Kidney (tissue), 14 donors: ENCODE measurements around the gene ME1. TPM values are rescaled to one million over a fixed set of nuclear protein-coding genes. Genes with fewer than 3 reads are reported as not detected.
A peak's percentile ranks its signal among the peaks of the same experiment; 100 is the strongest.
"Not testable (repeated sequence)": the region's sequence is repeated elsewhere in the genome, so short reads cannot be mapped to it uniquely, and the experiment has no call there.

Source experiments
- DNase-seq, 5 donors: peaks; one replicate each; pipeline ENCODE4 v3.0.0-alpha.2; 2013 to 2020
- FAIRE-seq: peaks from 2 replicates; lab custom pipeline; 2012; peaks lifted over from hg19 to GRCh38; lab: Jason Lieb, UNC
- H3K27ac ChIP-seq, 2 donors: one replicate each; pipeline ENCODE4 v1.7.0; 2013; ENCODE audit warnings: low read depth in 2 of 2, low read length in 2 of 2, inconsistent platforms in 1 of 2
- H3K27me3 ChIP-seq: one replicate; pipeline ENCODE4 v1.7.1; 2013; ENCODE audit warnings: low read length, inconsistent platforms; ENCODE audit not compliant: control insufficient read depth, insufficient read depth
- H3K36me3 ChIP-seq, 3 donors: one replicate each; pipeline versions ENCODE4 v1.7.0 to v1.7.1; 2013; ENCODE audit warnings: low read length in 3 of 3, control low read depth in 1 of 3, inconsistent platforms in 1 of 3; ENCODE audit not compliant: insufficient read depth in 3 of 3, control insufficient read depth in 2 of 3
- H3K4me1 ChIP-seq, 3 donors: one replicate each; pipeline versions ENCODE4 v1.7.0 to v1.7.1; 2013; ENCODE audit warnings: low read length in 3 of 3, inconsistent platforms in 1 of 3, low read depth in 1 of 3; ENCODE audit not compliant: control insufficient read depth in 2 of 3, insufficient read depth in 2 of 3
- H3K4me3 ChIP-seq, 3 donors: one replicate each; pipeline versions ENCODE4 v1.7.0 to v1.8.1; 2013; ENCODE audit warnings: low read length in 3 of 3, control low read depth in 1 of 3, inconsistent platforms in 1 of 3
- H3K9ac ChIP-seq, 3 donors: one replicate each; pipeline versions ENCODE4 v1.7.0 to v1.7.1; 2013; ENCODE audit warnings: low read length in 3 of 3, control low read depth in 1 of 3, inconsistent platforms in 1 of 3
- H3K9me3 ChIP-seq, 3 donors: one replicate each; pipeline versions ENCODE4 v1.7.0 to v1.7.1; 2013; ENCODE audit warnings: low read length in 3 of 3, control low read depth in 1 of 3, inconsistent platforms in 1 of 3; ENCODE audit not compliant: control insufficient read depth in 2 of 3, insufficient read depth in 1 of 3
- CTCF ChIP-seq: IDR thresholded peaks from 3 replicates; pipeline ENCODE4 v1.5.1; 2012; ENCODE audit warnings: mild to moderate bottlenecking, moderate library complexity, borderline replicate concordance; ENCODE audit not compliant: insufficient read depth; ENCODE audit errors: extremely low read depth
- intact Hi-C: fragments of 100-400 bp; cut with DNase I; formaldehyde crosslinking; loops from one replicate; pipeline ENCODE4 v1.11.1; 2022
- polyA plus RNA-seq: library from polyadenylated mRNA; stranded (reverse); fragments of 350-450 nt; fragmentation: Illumina TruSeq; extraction: RNeasy Lipid Tissue Mini Kit (QIAGEN cat#74804); gene quantifications from one replicate; pipeline ENCODE4 v1.2.3, GENCODE V29; 2014; ENCODE audit warnings: low read depth, low replicate concordance; ENCODE audit not compliant: insufficient read depth
- total RNA-seq: library from RNA; stranded (reverse); fragmentation: NEBNext Ultra II Directional; extraction: Animal tissue kit (Norgen Biotek cat#: 25700); gene quantifications from one replicate; pipeline ENCODE4 v1.2.1, GENCODE V29; 2021
- donor health status: control.
- donor health status: control.
- donor health status: control.
- donor health status: control.
- donor health status: control.
- donor health status: DM: yes; HTN: yes; CAD: no.
- donor health status: Normal renal cell carcinoma (clear cell type).

ME1 gene
- total and polyA plus RNA-seq, 2 donors from 2014 or later: 3.3 to 5.5 TPM

- Histone ChIP-seq H3K36me3 (no peaks in the 10 kb centered on the region), H3K27ac (no peak overlapping the region), H3K4me1 (no peaks in the 10 kb centered on the region), H3K9ac (no peak overlapping the region), H3K27me3 (no peaks in the 10 kb centered on the region), H3K9me3 (no peaks in the 10 kb centered on the region), H3K4me3 (no peak overlapping the region)
- DNase-seq (peak in 1 of 5 donors; percentile 6), FAIRE-seq (no peak)
- intact Hi-C loops: no loop called here
- no peak for TF ChIP-seq CTCF
These were observed 62.3 kb downstream of the ME1 start for GRCh38 chr6:83368577-83368976.

- no peaks in the 10 kb centered on the region for H3K27me3 ChIP-seq
- no peak for DNase-seq
- no peak for FAIRE-seq
- intact Hi-C loops: no loop called here
- no peak for TF ChIP-seq CTCF
- H3K9ac ChIP-seq: no peak overlapping the region
- H3K4me1 ChIP-seq: no peaks in the 10 kb centered on the region
- H3K36me3 ChIP-seq: no peaks in the 10 kb centered on the region
- H3K4me3 ChIP-seq: no peak overlapping the region
- no peaks in the 10 kb centered on the region for H3K9me3 ChIP-seq
- no peak overlapping the region for H3K27ac ChIP-seq
These were observed 63.7 kb downstream of the ME1 start for GRCh38 chr6:83367104-83367503.

- FAIRE-seq (no peak), DNase-seq (peak in 1 of 5 donors; percentile 7)
- no peak overlapping the region for H3K4me3 ChIP-seq
- intact Hi-C loops: no loop called here
- H3K36me3 ChIP-seq: no peaks in the 10 kb centered on the region
- H3K9ac ChIP-seq: no peak overlapping the region
- TF ChIP-seq CTCF: no peak
- no peaks in the 10 kb centered on the region for H3K27me3 ChIP-seq
- no peak overlapping the region for H3K27ac ChIP-seq
- no peaks in the 10 kb centered on the region for H3K9me3 ChIP-seq
- no peaks in the 10 kb centered on the region for H3K4me1 ChIP-seq
These were observed 64.9 kb downstream of the ME1 start for GRCh38 chr6:83365931-83366330.

GRCh38 chr6:83362349-83362748 lies 68.5 kb downstream of the ME1 start:
- H3K36me3 ChIP-seq, H3K9me3 ChIP-seq, intact Hi-C loops, H3K27ac ChIP-seq, H3K27me3 ChIP-seq, H3K4me3 ChIP-seq, H3K9ac ChIP-seq, H3K4me1 ChIP-seq, DNase-seq, FAIRE-seq: not testable (repeated sequence)
